ENCODE measurements around the gene C2orf76.

DNA sequence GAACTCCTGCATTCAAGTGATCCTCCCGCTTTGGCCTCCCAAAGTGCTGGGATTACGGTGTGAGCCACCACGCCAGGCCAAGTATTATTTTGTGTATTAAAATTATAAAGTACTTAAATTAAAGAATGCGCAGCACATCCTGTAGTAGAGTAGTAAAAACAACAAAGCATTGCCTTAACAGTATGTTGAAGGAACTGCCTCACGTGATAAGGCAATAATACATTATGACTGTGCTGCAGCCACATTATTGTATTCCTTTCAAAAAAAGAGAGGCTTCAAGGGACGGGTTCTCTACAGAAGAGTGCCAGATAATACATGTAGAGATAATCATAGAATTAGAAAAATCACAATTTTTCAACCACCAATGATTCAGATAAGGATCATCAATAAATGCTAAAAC lies 33.7 kb downstream of the C2orf76 start:
- TF ChIP-seq, protein P1, sequence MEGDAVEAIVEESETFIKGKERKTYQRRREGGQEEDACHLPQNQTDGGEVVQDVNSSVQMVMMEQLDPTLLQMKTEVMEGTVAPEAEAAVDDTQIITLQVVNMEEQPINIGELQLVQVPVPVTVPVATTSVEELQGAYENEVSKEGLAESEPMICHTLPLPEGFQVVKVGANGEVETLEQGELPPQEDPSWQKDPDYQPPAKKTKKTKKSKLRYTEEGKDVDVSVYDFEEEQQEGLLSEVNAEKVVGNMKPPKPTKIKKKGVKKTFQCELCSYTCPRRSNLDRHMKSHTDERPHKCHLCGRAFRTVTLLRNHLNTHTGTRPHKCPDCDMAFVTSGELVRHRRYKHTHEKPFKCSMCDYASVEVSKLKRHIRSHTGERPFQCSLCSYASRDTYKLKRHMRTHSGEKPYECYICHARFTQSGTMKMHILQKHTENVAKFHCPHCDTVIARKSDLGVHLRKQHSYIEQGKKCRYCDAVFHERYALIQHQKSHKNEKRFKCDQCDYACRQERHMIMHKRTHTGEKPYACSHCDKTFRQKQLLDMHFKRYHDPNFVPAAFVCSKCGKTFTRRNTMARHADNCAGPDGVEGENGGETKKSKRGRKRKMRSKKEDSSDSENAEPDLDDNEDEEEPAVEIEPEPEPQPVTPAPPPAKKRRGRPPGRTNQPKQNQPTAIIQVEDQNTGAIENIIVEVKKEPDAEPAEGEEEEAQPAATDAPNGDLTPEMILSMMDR (IDR thresholded peaks at IDR 0.05): no peak
- TF ChIP-seq EP300 (IDR thresholded peaks at IDR 0.05; ENCODE audit: low read depth): no peak
- no peak for TF ChIP-seq POLR2A (IDR thresholded peaks at IDR 0.05)
- no peak for TF ChIP-seq POLR2AphosphoS5 (IDR thresholded peaks at IDR 0.05)
